GM12878 (cell line): ENCODE data around the gene DDX27. TPM values are rescaled to one million over a fixed set of nuclear protein-coding genes. Genes with fewer than 3 reads are reported as not detected.

Source experiments
- ASH2L ChIP-seq: fragments of 300-600, 200-600 bp; sonication (generic); IDR thresholded peaks from 2 replicates; pipeline ENCODE4 v1.6.1; 2017; ENCODE audit warnings: low read depth, mild to moderate bottlenecking, borderline replicate concordance
- CREM ChIP-seq: IDR thresholded peaks from 2 replicates; pipeline ENCODE4 v1.6.1; 2014; ENCODE audit warnings: antibody characterized with exemption, low read depth
- CUX1 ChIP-seq: IDR thresholded peaks from 2 replicates; pipeline ENCODE4 v1.6.1; 2012; ENCODE audit warnings: improper control_type of control experiment, low read depth, low read length; ENCODE audit not compliant: insufficient replicate concordance
- IRF3 ChIP-seq: fragments of 450-650 bp; IDR thresholded peaks from 2 replicates; pipeline ENCODE4 v1.6.1; 2014; ENCODE audit warnings: mild to moderate bottlenecking
- STAT1 ChIP-seq: fragments of 450-650 bp; conservative IDR thresholded peaks from 2 replicates; pipeline ENCODE4 v1.6.1; 2014; ENCODE audit warnings: antibody characterized with exemption, mild to moderate bottlenecking
- ZBTB11 ChIP-seq: fragments of 450-650 bp; formaldehyde crosslinking; IDR thresholded peaks from 2 replicates; pipeline ENCODE4 v1.5.0; 2022; ENCODE audit warnings: mild to moderate bottlenecking, missing genetic modification characterization
- ZNF274 ChIP-seq: IDR thresholded peaks from one replicate; pipeline ENCODE4 v1.8.0; 2011; ENCODE audit not compliant: insufficient read length, insufficient read depth
- ZNF592 ChIP-seq: fragments of 450-650 bp; IDR thresholded peaks from 2 replicates; pipeline ENCODE4 v1.6.1; 2017; ENCODE audit warnings: mild to moderate bottlenecking, moderate library complexity
- ZNF687 ChIP-seq: fragments of 450-650 bp; IDR thresholded peaks from 2 replicates; pipeline ENCODE4 v1.6.1; 2017; ENCODE audit warnings: mild to moderate bottlenecking, moderate library complexity
- polyA plus RNA-seq, 11 experiments: library from polyadenylated mRNA; depleted of rRNA in 4 of 11; unstranded in 6 of 11; stranded (reverse) in 5 of 11; fragments of >200 nt; fragmentation: Nextera tagmentation in 4 of 11; fragmentation: Illumina TruSeq in 1 of 11; extraction: Ambion mirVana in 4 of 11; extraction: Trizol in 1 of 11; gene quantifications; 1 replicate in 1 of 11; 2 replicates in 10 of 11; pipeline versions ENCODE4 v1.2.1 to v1.2.3, GENCODE V29; 2011 to 2016; ENCODE audit warnings: inconsistent platforms in 2 of 11, missing spikeins in 2 of 11, low read depth in 1 of 11
- total RNA-seq, 4 experiments: library from RNA; depleted of rRNA in 3 of 4; stranded (reverse); fragments of >200 nt in 3 of 4; fragmentation: Illumina TruSeq in 1 of 4; extraction: Trizol in 1 of 4; gene quantifications; 2 replicates each; pipeline versions ENCODE4 v1.2.1 to v1.2.3, GENCODE V29; 2013 to 2021

Gene DDX27
- total and polyA plus RNA-seq, 10 of the 15 experiments (the other 5 are each of a cell fraction or from before 2014, with no cell fraction given): 19.8 to 78.8 (median 54.9) TPM

GRCh38 chr20:49276961-49277785 is 58.0 kb downstream of the DDX27 start (continued):
- TF ChIP-seq CUX1 (no peak), ZBTB11 (CRISPR knock-in tag) (no peak), ZNF592 (no peak), IRF3 (no peak), ASH2L (no peak), ZNF687 (no peak), ZNF274 (no peak), STAT1 (no peak), CREM (no peak; the same call in 1 of the 2 replicates)
